NCI-H82 treated with DMSO at 0.1 percent for 48 hours (cell line): Measurements from ENCODE around the gene SH3RF3.
"Not testable (repeated sequence)": the region's sequence is repeated elsewhere in the genome, so short reads cannot be mapped to it uniquely, and the experiment has no call there.

Experiments used
- DNase-seq: peaks from one replicate; lab custom pipeline; 2025; ENCODE audit not compliant: unreplicated experiment; lab: John Stamatoyannopoulos, UW

Gene SH3RF3

GRCh38 chr2:109128616-109129355, at the start of gene SH3RF3:
TSS of gene SH3RF3 (plus strand) at chr2:109129205.
- no peak for DNase-seq

GRCh38 chr2:109079590-109079989, 49.4 kb upstream of the SH3RF3 start:
- DNase-seq = no peak

- no peak for DNase-seq
These were observed 48.9 kb upstream of the SH3RF3 start for GRCh38 chr2:109080109-109080508.

GRCh38 chr2:109080757-109081156, 48.2 kb upstream of the SH3RF3 start:
- DNase-seq = no peak

- DNase-seq = no peak
These were observed 47.6 kb upstream of the SH3RF3 start for GRCh38 chr2:109081374-109081773.

GRCh38 chr2:109083771-109084170, 45.2 kb upstream of the SH3RF3 start:
- DNase-seq = no peak

- DNase-seq = no peak
These were observed 44.7 kb upstream of the SH3RF3 start for GRCh38 chr2:109084341-109084740.

- no peak for DNase-seq
These were observed 42.9 kb upstream of the SH3RF3 start for GRCh38 chr2:109085912-109086742.

- no peak for DNase-seq
These were observed 42.3 kb upstream of the SH3RF3 start for GRCh38 chr2:109086743-109087020.

GRCh38 chr2:109087055-109087663, 41.8 kb upstream of the SH3RF3 start:
- DNase-seq = no peak

- no peak for DNase-seq
These were observed 39.3 kb upstream of the SH3RF3 start for GRCh38 chr2:109089602-109090300.

GRCh38 chr2:109091526-109091925, 37.5 kb upstream of the SH3RF3 start:
- no peak for DNase-seq

- DNase-seq = no peak
These were observed 34.9 kb upstream of the SH3RF3 start for GRCh38 chr2:109094144-109094543.

GRCh38 chr2:109098251-109098920, 30.6 kb upstream of the SH3RF3 start:
- no peak for DNase-seq

- no peak for DNase-seq
These were observed 30.1 kb upstream of the SH3RF3 start for GRCh38 chr2:109098921-109099273.

- no peak for DNase-seq
These were observed 26.3 kb upstream of the SH3RF3 start for GRCh38 chr2:109102588-109103233.

GRCh38 chr2:109105113-109105512, 23.9 kb upstream of the SH3RF3 start:
- DNase-seq = no peak

GRCh38 chr2:109108740-109109139, 20.3 kb upstream of the SH3RF3 start:
- no peak for DNase-seq

- peak; percentile 11 for DNase-seq
These were observed 19.7 kb upstream of the SH3RF3 start for GRCh38 chr2:109109342-109109741.

- DNase-seq = peak; percentile 42
These were observed 18.8 kb upstream of the SH3RF3 start for GRCh38 chr2:109110170-109110569.

GRCh38 chr2:109117181-109117580, 11.8 kb upstream of the SH3RF3 start:
- DNase-seq = not testable (repeated sequence)
